ENCODE results near the gene WDR27. TPM values are rescaled to one million over a fixed set of nuclear protein-coding genes. Genes with fewer than 3 reads are reported as not detected.

The WDR27 gene
- total RNA-seq, 1 donor from 2014 or later: 128 TPM

DNA sequence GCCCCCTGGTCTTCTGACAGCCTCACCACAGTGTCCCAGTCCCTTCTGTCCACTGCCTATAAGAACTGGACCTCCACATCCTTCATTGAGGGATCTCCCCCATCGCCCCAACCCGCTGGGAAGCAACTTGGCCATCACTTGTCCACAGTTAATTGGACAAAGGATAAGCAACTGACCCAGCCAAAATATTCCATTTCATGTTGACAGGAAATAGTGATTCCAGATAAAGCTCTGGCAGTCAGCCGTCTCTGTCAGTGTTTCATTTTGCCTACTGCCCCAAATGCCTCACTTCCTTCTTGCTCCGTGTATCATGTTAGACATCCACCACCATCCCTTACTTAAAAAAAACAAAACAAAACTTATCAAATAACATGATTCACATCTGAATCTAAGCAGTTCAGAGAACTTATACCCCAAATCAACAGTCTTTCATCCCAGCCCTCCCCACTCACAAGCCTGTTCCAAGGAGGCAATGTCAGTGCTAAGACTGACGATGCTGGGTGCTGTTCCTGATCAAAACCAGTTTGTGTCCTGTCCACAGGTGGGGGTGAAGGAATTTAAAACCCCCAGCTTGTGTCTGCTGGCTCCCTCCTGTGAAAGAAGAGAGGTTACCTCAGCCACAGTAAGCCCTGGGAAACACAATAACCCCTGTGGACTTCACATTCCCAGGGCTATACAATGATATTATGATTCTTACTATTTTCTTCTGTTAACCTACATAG is 162.5 kb downstream of the WDR27 start:
- peaks cover 14% of the 10 kb centered on the region for H3K36me3 Mint-ChIP-seq
- H3K27me3 Mint-ChIP-seq (ENCODE audit: low read depth): no peaks in the 10 kb centered on the region
- H3K27ac Mint-ChIP-seq: no peak overlapping the region
- DNase-seq (ENCODE audit: low spot score in 2 of 2, unreplicated experiment in 2 of 2): no peak
- no peak overlapping the region for H3K4me3 Mint-ChIP-seq
- no peak for TF ChIP-seq CTCF (IDR thresholded peaks at IDR 0.05; ENCODE audit: unreplicated experiment)
- peaks cover 21% of the 10 kb centered on the region for H3K9me3 Mint-ChIP-seq
- H3K4me1 Mint-ChIP-seq: no peaks in the 10 kb centered on the region

- Mint-ChIP-seq H3K4me1 (no peaks in the 10 kb centered on the region), H3K36me3 (peaks cover 26% of the 10 kb centered on the region), H3K27ac (no peak overlapping the region), H3K27me3 (ENCODE audit: low read depth) (no peaks in the 10 kb centered on the region), H3K9me3 (peaks cover 34% of the 10 kb centered on the region), H3K4me3 (no peak overlapping the region)
- no peak for TF ChIP-seq CTCF (IDR thresholded peaks at IDR 0.05; ENCODE audit: unreplicated experiment)
- no peak for DNase-seq (ENCODE audit: low spot score in 2 of 2, unreplicated experiment in 2 of 2)
Measured at GRCh38 chr6:169536446-169537170, 165.2 kb downstream of the WDR27 start.

- Mint-ChIP-seq H3K4me3 (no peak overlapping the region), H3K27ac (no peak overlapping the region), H3K36me3 (peaks cover 26% of the 10 kb centered on the region), H3K9me3 (peaks cover 34% of the 10 kb centered on the region), H3K4me1 (no peaks in the 10 kb centered on the region), H3K27me3 (ENCODE audit: low read depth) (no peaks in the 10 kb centered on the region)
- no peak for TF ChIP-seq CTCF (IDR thresholded peaks at IDR 0.05; ENCODE audit: unreplicated experiment)
- DNase-seq (ENCODE audit: low spot score in 2 of 2, unreplicated experiment in 2 of 2): no peak
Measured at GRCh38 chr6:169534039-169534421, 167.8 kb downstream of the WDR27 start.

DNA sequence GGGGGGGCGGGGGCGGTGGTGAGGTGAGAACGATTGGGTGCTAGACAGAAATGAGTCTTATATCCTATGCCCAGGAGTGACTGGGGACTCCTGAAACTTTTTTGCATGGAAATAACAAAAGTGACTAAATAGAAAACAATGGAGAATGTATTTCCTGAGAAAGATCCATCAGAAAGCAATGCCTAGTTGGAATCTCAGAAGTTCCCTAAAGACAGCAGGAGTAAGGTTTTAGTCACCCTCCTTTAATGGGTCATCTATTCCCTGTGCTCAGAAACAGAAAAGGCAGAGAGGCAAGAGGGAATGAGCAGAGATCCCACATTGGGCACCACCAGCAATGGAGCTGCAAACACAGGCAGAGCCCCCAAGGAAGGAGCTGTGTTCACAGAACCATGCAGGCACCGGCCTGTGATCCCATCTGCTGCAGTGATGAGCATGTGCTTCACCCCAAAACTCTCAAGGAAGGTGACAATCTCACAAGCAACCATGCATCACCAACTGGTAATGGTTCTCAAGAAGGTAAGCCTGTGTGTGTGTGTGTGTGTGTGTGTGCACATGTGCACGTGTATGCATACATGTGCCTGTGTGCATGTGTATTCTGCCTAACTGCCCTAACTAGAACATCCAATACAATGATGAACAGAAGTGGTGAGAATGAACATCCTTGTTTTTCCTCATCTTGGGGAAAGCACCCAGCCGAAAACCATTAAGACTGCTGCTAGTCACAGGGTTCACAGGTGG is 168.4 kb downstream of the WDR27 start:
- TF ChIP-seq CTCF (IDR thresholded peaks at IDR 0.05; ENCODE audit: unreplicated experiment): no peak
- Mint-ChIP-seq H3K4me1 (no peaks in the 10 kb centered on the region), H3K9me3 (peaks cover 34% of the 10 kb centered on the region), H3K4me3 (no peak overlapping the region), H3K27ac (no peak overlapping the region), H3K27me3 (ENCODE audit: low read depth) (no peaks in the 10 kb centered on the region), H3K36me3 (peaks cover 26% of the 10 kb centered on the region)
- DNase-seq (ENCODE audit: low spot score in 2 of 2, unreplicated experiment in 2 of 2): no peak

GRCh38 chr6:169530752-169531123 is 171.1 kb downstream of the WDR27 start:
- no peaks in the 10 kb centered on the region for H3K4me1 Mint-ChIP-seq
- H3K36me3 Mint-ChIP-seq: peaks cover 14% of the 10 kb centered on the region
- no peak for DNase-seq (ENCODE audit: low spot score in 2 of 2, unreplicated experiment in 2 of 2)
- H3K9me3 Mint-ChIP-seq: peaks cover 19% of the 10 kb centered on the region
- H3K27ac Mint-ChIP-seq: no peak overlapping the region
- H3K27me3 Mint-ChIP-seq (ENCODE audit: low read depth): no peaks in the 10 kb centered on the region
- no peak overlapping the region for H3K4me3 Mint-ChIP-seq
- no peak for TF ChIP-seq CTCF (IDR thresholded peaks at IDR 0.05; ENCODE audit: unreplicated experiment)

Measured in mesothelial cell of epicardium (in vitro differentiated cells).